Suprapubic skin (tissue), 3 donors: ENCODE measurements around the gene ATL1.

Experiments
- EP300 ChIP-seq: sonication (generic); formaldehyde crosslinking; IDR thresholded peaks from one replicate; pipeline ENCODE4 v1.6.1; 2017; ENCODE audit warnings: antibody characterized with exemption
- POLR2A ChIP-seq, 2 donors: fragments of 450-650 bp; IDR thresholded peaks; one replicate each; pipeline ENCODE4 v1.6.1; 2017; ENCODE audit warnings: antibody characterized with exemption in 2 of 2, mild to moderate bottlenecking in 2 of 2, moderate library complexity in 2 of 2
- TF ChIP-seq, protein P1 (sequence below), 2 donors: fragments of 200-600 bp in 1 of 2; fragments of 450-650 bp in 1 of 2; sonication (generic) in 1 of 2; IDR thresholded peaks; one replicate each; pipeline ENCODE4 v1.5.1; 2016 to 2019; ENCODE audit warnings: antibody characterized with exemption in 2 of 2, mild to moderate bottlenecking in 1 of 2, moderate library complexity in 1 of 2

DNA sequence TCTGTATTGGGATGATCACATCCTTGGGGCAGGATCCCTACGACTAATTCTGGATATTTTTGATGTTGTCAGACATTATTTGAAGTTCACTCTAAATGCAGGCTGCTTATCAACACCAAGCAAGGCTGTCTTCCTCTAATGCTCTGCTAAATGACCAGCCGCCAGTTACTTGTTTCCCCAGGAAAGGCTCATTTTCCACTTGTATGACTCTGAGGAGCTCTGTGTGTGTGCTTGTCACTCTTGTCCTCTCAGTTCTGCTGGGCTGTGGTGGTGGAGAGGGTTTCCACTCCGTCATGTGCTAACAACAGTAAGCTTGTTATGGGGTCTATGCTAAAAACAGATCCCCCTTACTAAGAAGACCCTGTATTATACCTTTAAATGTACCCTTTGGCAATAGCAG lies 42.1 kb downstream of the ATL1 start:
- TF ChIP-seq, protein P1, sequence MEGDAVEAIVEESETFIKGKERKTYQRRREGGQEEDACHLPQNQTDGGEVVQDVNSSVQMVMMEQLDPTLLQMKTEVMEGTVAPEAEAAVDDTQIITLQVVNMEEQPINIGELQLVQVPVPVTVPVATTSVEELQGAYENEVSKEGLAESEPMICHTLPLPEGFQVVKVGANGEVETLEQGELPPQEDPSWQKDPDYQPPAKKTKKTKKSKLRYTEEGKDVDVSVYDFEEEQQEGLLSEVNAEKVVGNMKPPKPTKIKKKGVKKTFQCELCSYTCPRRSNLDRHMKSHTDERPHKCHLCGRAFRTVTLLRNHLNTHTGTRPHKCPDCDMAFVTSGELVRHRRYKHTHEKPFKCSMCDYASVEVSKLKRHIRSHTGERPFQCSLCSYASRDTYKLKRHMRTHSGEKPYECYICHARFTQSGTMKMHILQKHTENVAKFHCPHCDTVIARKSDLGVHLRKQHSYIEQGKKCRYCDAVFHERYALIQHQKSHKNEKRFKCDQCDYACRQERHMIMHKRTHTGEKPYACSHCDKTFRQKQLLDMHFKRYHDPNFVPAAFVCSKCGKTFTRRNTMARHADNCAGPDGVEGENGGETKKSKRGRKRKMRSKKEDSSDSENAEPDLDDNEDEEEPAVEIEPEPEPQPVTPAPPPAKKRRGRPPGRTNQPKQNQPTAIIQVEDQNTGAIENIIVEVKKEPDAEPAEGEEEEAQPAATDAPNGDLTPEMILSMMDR (IDR thresholded peaks at IDR 0.05): no peak
- TF ChIP-seq POLR2A (IDR thresholded peaks at IDR 0.05): no peak
- no peak for TF ChIP-seq EP300
